Measurements from ENCODE around the gene MGLL.

DNA sequence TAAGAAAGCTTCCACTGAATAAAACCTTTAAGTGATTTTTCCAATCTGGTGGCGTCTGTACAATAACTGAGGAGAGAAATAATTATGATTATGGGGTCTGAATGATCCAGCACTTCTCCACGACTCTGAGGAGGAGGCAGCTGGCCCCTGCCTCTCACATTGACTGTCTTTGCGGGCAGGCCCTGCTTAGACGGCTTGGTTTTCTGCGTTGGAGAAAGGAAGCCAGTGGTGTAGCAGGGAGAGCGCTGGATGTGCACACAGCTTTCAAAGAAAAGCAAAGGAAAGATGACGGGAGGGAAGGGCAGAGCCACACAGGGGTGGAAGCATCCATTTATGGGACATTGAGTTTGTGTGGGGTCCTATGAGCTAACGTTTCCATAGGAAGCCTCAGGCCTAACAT is 62.5 kb downstream of the MGLL start:
- TF ChIP-seq, protein P1, sequence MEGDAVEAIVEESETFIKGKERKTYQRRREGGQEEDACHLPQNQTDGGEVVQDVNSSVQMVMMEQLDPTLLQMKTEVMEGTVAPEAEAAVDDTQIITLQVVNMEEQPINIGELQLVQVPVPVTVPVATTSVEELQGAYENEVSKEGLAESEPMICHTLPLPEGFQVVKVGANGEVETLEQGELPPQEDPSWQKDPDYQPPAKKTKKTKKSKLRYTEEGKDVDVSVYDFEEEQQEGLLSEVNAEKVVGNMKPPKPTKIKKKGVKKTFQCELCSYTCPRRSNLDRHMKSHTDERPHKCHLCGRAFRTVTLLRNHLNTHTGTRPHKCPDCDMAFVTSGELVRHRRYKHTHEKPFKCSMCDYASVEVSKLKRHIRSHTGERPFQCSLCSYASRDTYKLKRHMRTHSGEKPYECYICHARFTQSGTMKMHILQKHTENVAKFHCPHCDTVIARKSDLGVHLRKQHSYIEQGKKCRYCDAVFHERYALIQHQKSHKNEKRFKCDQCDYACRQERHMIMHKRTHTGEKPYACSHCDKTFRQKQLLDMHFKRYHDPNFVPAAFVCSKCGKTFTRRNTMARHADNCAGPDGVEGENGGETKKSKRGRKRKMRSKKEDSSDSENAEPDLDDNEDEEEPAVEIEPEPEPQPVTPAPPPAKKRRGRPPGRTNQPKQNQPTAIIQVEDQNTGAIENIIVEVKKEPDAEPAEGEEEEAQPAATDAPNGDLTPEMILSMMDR (conservative IDR thresholded peaks at IDR 0.05), result no peak
- no peak for TF ChIP-seq ZFX (IDR thresholded peaks at IDR 0.05)

Data from C4-2B (cell line).